Nephron progenitor cell (in vitro differentiated cells): ENCODE results near the gene ZP1.

Experiments used
- DNase-seq: peaks from one replicate; pipeline ENCODE4 v3.0.0; 2021
- H3K27ac Mint-ChIP-seq: 2 replicates; pipeline ENCODE4 v1.8.0; 2021; ENCODE audit warnings: mild to moderate bottlenecking, moderate library complexity, mixed read lengths
- H3K27me3 Mint-ChIP-seq: 2 replicates; pipeline ENCODE4 v1.8.0; 2021; ENCODE audit warnings: mild to moderate bottlenecking, low read depth, mixed read lengths; ENCODE audit not compliant: poor library complexity
- H3K36me3 Mint-ChIP-seq: 2 replicates; pipeline ENCODE4 v1.8.0; 2021; ENCODE audit warnings: low read depth, mixed read lengths
- H3K4me1 Mint-ChIP-seq: 2 replicates; pipeline ENCODE4 v1.8.0; 2021; ENCODE audit warnings: mixed read lengths
- H3K4me3 Mint-ChIP-seq: 2 replicates; pipeline ENCODE4 v1.8.0; 2021; ENCODE audit warnings: mild to moderate bottlenecking, moderate library complexity, mixed read lengths
- H3K9me3 Mint-ChIP-seq: 2 replicates; pipeline ENCODE4 v1.8.0; 2021; ENCODE audit warnings: mild to moderate bottlenecking, moderate library complexity, mixed read lengths
- TF ChIP-seq, protein P1 (sequence below): fragments of 200-600 bp; sonication (generic); IDR thresholded peaks from 2 replicates; pipeline ENCODE4 v1.5.0; 2021; ENCODE audit warnings: antibody characterized with exemption

ZP1 gene

DNA sequence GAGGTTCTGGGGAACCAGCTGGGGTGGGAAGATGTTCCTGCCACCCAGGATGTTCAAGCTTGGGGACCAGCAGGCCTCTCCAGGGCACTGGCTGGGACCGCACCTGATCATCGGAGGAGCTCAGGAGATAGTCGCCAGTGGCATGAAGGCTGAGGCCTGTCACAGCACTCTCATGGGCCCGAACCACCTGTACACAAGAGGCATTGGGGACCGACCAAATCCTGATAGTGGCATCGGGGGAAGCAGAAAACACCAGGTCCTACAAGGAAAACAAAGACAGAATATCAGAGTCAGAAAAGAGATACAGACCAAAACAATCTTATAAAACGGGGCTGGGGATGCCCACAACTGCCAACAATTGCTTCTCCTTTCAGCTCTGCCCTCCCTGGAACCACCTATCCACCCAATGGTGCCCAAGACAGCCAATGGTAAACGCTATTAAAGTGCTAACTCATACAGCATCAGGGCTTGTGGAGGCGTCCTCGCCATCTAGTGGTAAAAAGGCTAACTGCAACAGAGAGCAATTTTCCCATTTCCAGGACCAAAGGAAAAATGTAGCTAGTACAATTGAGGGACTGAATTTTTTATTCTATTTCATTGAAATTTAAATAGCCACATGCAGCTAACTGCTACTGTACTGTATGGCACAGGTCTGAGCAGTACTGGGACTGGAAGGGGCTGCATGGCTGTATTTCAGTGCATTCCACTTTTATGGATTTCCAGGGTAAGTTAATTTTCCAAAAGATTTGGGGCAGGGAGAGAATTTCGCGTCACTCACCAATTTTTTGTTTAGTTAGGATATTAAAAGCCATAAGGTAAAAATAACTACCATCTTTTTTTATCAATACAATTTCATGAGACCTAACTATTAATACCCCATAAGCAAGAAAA is 31.9 kb downstream of the ZP1 start:
- no peak overlapping the region for H3K27ac Mint-ChIP-seq
- H3K4me3 Mint-ChIP-seq, result no peak overlapping the region
- no peaks in the 10 kb centered on the region for H3K27me3 Mint-ChIP-seq
- H3K36me3 Mint-ChIP-seq, result peaks cover 87% of the 10 kb centered on the region
- H3K4me1 Mint-ChIP-seq, result peaks cover 8% of the 10 kb centered on the region
- peak; percentile 48 for DNase-seq
- no peaks in the 10 kb centered on the region for H3K9me3 Mint-ChIP-seq
- TF ChIP-seq, protein P1, sequence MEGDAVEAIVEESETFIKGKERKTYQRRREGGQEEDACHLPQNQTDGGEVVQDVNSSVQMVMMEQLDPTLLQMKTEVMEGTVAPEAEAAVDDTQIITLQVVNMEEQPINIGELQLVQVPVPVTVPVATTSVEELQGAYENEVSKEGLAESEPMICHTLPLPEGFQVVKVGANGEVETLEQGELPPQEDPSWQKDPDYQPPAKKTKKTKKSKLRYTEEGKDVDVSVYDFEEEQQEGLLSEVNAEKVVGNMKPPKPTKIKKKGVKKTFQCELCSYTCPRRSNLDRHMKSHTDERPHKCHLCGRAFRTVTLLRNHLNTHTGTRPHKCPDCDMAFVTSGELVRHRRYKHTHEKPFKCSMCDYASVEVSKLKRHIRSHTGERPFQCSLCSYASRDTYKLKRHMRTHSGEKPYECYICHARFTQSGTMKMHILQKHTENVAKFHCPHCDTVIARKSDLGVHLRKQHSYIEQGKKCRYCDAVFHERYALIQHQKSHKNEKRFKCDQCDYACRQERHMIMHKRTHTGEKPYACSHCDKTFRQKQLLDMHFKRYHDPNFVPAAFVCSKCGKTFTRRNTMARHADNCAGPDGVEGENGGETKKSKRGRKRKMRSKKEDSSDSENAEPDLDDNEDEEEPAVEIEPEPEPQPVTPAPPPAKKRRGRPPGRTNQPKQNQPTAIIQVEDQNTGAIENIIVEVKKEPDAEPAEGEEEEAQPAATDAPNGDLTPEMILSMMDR, result peak; percentile 94

DNA sequence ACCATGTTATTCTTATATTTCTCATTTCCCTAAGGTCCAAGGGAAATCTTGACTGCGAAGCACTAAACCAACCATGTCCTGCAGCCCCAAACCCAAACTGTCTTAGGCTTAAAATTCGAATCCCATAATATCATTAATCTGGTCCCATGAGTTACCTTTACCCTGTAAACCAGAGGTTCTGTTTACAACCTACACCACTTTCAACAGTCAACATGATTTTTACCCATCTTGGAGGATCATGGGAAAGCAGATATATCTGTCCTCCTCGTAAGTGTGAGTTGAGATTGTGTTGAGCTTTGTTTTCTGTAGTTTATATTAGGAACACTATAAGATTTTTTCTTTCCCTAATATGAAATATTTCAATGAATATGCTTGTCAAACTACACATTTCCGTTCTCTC is 32.6 kb downstream of the ZP1 start:
- Mint-ChIP-seq H3K4me1 (peaks cover 15% of the 10 kb centered on the region), H3K36me3 (peaks cover 82% of the 10 kb centered on the region), H3K27ac (no peak overlapping the region), H3K4me3 (no peak overlapping the region), H3K27me3 (no peaks in the 10 kb centered on the region), H3K9me3 (no peaks in the 10 kb centered on the region)
- TF ChIP-seq, protein P1, result no peak
- no peak for DNase-seq

DNA sequence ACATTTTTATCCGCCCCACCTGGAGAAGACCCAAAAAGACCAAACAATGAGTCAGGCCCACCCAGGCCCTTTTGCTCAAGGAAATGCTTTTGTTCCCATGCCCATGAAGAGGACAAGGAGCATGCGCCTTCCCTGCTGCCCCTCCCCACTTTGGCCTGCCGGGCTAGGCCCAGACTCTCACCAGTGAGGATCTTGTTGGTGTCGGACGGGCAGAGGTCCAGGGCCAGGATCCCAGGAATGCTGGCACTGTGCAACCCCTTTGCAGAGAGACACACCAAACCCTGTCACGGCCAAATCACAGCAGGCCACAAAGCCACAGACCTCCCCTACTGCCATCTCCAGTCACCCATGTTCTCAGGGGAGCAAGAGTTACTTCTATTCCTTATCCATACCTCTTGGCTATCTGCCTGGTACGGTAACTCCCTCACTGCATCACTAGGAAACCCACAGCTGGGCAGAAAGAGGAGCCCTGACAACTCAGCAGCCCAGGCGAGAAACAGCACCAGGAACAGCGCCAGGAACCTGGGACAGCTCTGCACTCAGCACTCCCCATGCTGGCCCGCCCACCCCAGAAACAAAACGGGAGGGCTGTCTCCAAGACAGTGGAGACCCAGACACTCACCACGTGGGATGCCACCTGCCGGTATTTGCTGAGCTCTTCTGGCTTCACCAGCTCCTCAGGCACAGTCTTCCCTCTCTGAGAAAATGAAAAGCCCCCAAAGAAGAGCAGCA is 33.5 kb downstream of the ZP1 start:
- H3K27me3 Mint-ChIP-seq, result no peaks in the 10 kb centered on the region
- H3K27ac Mint-ChIP-seq, result peak overlapping the region; percentile 91
- no peaks in the 10 kb centered on the region for H3K9me3 Mint-ChIP-seq
- no peak for DNase-seq
- peaks cover 73% of the 10 kb centered on the region for H3K36me3 Mint-ChIP-seq
- H3K4me1 Mint-ChIP-seq, result peaks cover 24% of the 10 kb centered on the region
- no peak overlapping the region for H3K4me3 Mint-ChIP-seq
- TF ChIP-seq, protein P1, result no peak

DNA sequence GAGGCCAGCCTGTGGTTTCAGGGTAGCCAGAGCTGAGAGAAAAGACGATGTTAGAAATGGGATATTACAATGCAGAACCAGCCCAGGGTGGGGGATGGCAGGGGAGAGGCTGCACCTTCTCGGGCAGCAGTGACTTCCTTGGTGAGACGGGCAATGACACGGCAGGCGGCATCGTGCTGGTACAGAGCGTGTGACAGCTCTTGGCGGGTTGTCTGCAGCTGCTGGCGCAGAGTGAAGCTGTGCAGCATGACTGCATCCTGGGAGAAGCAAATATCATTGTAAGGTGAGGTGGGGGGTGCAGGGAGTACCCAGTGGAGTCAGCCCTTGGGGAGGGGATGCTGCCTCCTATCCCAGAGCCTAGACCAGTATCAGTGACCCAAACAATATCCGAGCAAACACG is 35.3 kb downstream of the ZP1 start:
- H3K4me3 Mint-ChIP-seq, result no peak overlapping the region
- H3K4me1 Mint-ChIP-seq, result peaks cover 32% of the 10 kb centered on the region
- TF ChIP-seq, protein P1, result no peak
- no peak overlapping the region for H3K27ac Mint-ChIP-seq
- peaks cover 5% of the 10 kb centered on the region for H3K27me3 Mint-ChIP-seq
- DNase-seq, result no peak
- H3K36me3 Mint-ChIP-seq, result peaks cover 57% of the 10 kb centered on the region
- no peaks in the 10 kb centered on the region for H3K9me3 Mint-ChIP-seq

DNA sequence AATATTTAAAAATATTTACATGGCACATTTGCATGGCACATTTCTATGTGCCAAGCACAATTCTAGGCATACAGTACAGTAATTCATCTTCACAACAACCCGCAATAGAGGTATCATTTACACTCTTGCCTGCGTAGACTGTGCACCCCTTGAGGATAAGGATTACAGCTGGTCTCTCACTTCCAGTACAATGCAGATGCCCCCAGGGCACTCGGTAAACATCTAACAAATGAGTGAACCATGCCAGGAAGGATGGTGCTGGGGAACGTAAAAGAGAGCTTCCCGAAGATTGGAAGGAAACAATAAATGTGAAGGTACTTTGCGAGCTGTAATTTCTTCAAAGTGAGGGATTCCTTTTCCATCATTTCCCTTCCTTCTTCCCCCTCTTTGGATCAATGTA is 37.7 kb downstream of the ZP1 start:
- Mint-ChIP-seq H3K9me3 (peaks cover 19% of the 10 kb centered on the region), H3K36me3 (peaks cover 33% of the 10 kb centered on the region), H3K4me3 (peak overlapping the region; percentile 86), H3K27ac (peak overlapping the region; percentile 4), H3K4me1 (peaks cover 32% of the 10 kb centered on the region), H3K27me3 (peaks cover 29% of the 10 kb centered on the region)
- TF ChIP-seq, protein P1, result no peak
- no peak for DNase-seq
